ENCODE results near the gene CAMTA1. TPM values are rescaled to one million over a fixed set of nuclear protein-coding genes. Genes with fewer than 3 reads are reported as not detected.
"Not testable (repeated sequence)": the region's sequence is repeated elsewhere in the genome, so short reads cannot be mapped to it uniquely, and the experiment has no call there.

Gene CAMTA1
- total and polyA plus RNA-seq, 2 experiments from 2014 or later: 89.0 to 145 TPM

GRCh38 chr1:7152655-7153054 is 367.4 kb downstream of the CAMTA1 start:
- H3K9me3 ChIP-seq (ENCODE audit: low read depth): no peaks in the 10 kb centered on the region
- no peak for TF ChIP-seq EZH2phosphoT487 (IDR thresholded peaks at IDR 0.05; ENCODE audit: low read depth, severe bottlenecking, unreplicated experiment)
- TF ChIP-seq EZH2 (IDR thresholded peaks at IDR 0.05; ENCODE audit: borderline replicate concordance): no peak
- no peak for TF ChIP-seq CTCF (IDR thresholded peaks at IDR 0.05; ENCODE audit: poor library complexity)
- no peak overlapping the region for H2AFZ ChIP-seq
- no peak overlapping the region for H3K27ac ChIP-seq
- no peak for DNase-seq (ENCODE audit: low spot score)
- H3K79me2 ChIP-seq: no peaks in the 10 kb centered on the region
- no peak overlapping the region for H3K4me3 ChIP-seq
- WGBS (ENCODE audit: low lambda C conversion rate, missing lambda C conversion rate): 61% methylated on average over 10 of the region's 10 CpGs
- no peak overlapping the region for H3K4me2 ChIP-seq
- no peaks in the 10 kb centered on the region for H3K9me2 ChIP-seq (replicated peaks; ENCODE audit: insufficient read depth)
- no peaks in the 10 kb centered on the region for H3K4me1 ChIP-seq (ENCODE audit: insufficient read depth)
- no peaks in the 10 kb centered on the region for H3K27me3 ChIP-seq
- H4K20me1 ChIP-seq (ENCODE audit: insufficient read depth, poor library complexity, severe bottlenecking): no peaks in the 10 kb centered on the region
- no peaks in the 10 kb centered on the region for H3K36me3 ChIP-seq (replicated peaks; ENCODE audit: insufficient read depth, low read depth)

- no peak for DNase-seq (ENCODE audit: low spot score)
- H3K27ac ChIP-seq: no peak overlapping the region
- no peaks in the 10 kb centered on the region for H3K36me3 ChIP-seq (replicated peaks; ENCODE audit: insufficient read depth, low read depth)
- no peaks in the 10 kb centered on the region for H3K79me2 ChIP-seq
- H2AFZ ChIP-seq: no peak overlapping the region
- H3K4me3 ChIP-seq: no peak overlapping the region
- TF ChIP-seq EZH2 (IDR thresholded peaks at IDR 0.05; ENCODE audit: borderline replicate concordance) (no peak), CTCF (IDR thresholded peaks at IDR 0.05; ENCODE audit: poor library complexity) (no peak), EZH2phosphoT487 (IDR thresholded peaks at IDR 0.05; ENCODE audit: low read depth, severe bottlenecking, unreplicated experiment) (no peak)
- WGBS (ENCODE audit: low lambda C conversion rate, missing lambda C conversion rate): 52% methylated on average over 10 of the region's 10 CpGs
- no peaks in the 10 kb centered on the region for H3K27me3 ChIP-seq
- H3K9me3 ChIP-seq (ENCODE audit: low read depth): no peaks in the 10 kb centered on the region
- H3K4me2 ChIP-seq: no peak overlapping the region
- H3K4me1 ChIP-seq (ENCODE audit: insufficient read depth): no peaks in the 10 kb centered on the region
- H4K20me1 ChIP-seq (ENCODE audit: insufficient read depth, poor library complexity, severe bottlenecking): no peaks in the 10 kb centered on the region
- H3K9me2 ChIP-seq (replicated peaks; ENCODE audit: insufficient read depth): no peaks in the 10 kb centered on the region
These were observed 368.2 kb downstream of the CAMTA1 start for GRCh38 chr1:7153464-7153863.

- TF ChIP-seq EZH2 (IDR thresholded peaks at IDR 0.05; ENCODE audit: borderline replicate concordance) (no peak), EZH2phosphoT487 (IDR thresholded peaks at IDR 0.05; ENCODE audit: low read depth, severe bottlenecking, unreplicated experiment) (no peak), CTCF (IDR thresholded peaks at IDR 0.05; ENCODE audit: poor library complexity) (no peak)
- no peaks in the 10 kb centered on the region for H3K9me3 ChIP-seq (ENCODE audit: low read depth)
- no peak overlapping the region for H2AFZ ChIP-seq
- H3K79me2 ChIP-seq: no peaks in the 10 kb centered on the region
- H3K27ac ChIP-seq: no peak overlapping the region
- DNase-seq (ENCODE audit: low spot score): no peak
- no peaks in the 10 kb centered on the region for H3K27me3 ChIP-seq
- H3K4me1 ChIP-seq (ENCODE audit: insufficient read depth): no peaks in the 10 kb centered on the region
- WGBS (ENCODE audit: low lambda C conversion rate, missing lambda C conversion rate): 80% methylated on average over 6 of the region's 6 CpGs
- H3K36me3 ChIP-seq (replicated peaks; ENCODE audit: insufficient read depth, low read depth): no peaks in the 10 kb centered on the region
- H3K4me2 ChIP-seq: no peak overlapping the region
- H4K20me1 ChIP-seq (ENCODE audit: insufficient read depth, poor library complexity, severe bottlenecking): no peaks in the 10 kb centered on the region
- H3K4me3 ChIP-seq: no peak overlapping the region
- H3K9me2 ChIP-seq (replicated peaks; ENCODE audit: insufficient read depth): no peaks in the 10 kb centered on the region
These were observed 374.0 kb downstream of the CAMTA1 start for GRCh38 chr1:7159116-7159781.

GRCh38 chr1:7168554-7168953 is 383.3 kb downstream of the CAMTA1 start:
- H3K27ac ChIP-seq; H3K79me2 ChIP-seq; H3K9me3 ChIP-seq (ENCODE audit: low read depth); H2AFZ ChIP-seq; H4K20me1 ChIP-seq (ENCODE audit: insufficient read depth, poor library complexity, severe bottlenecking); H3K36me3 ChIP-seq (replicated peaks; ENCODE audit: insufficient read depth, low read depth); H3K27me3 ChIP-seq; H3K4me2 ChIP-seq; H3K9me2 ChIP-seq (replicated peaks; ENCODE audit: insufficient read depth); DNase-seq (ENCODE audit: low spot score); H3K4me1 ChIP-seq (ENCODE audit: insufficient read depth); H3K4me3 ChIP-seq: not testable (repeated sequence)
- 89% methylated on average over 2 of the region's 2 CpGs for WGBS (ENCODE audit: low lambda C conversion rate, missing lambda C conversion rate)

All from hepatocyte (in vitro differentiated cells).